ENCODE data around the gene QDPR. TPM values are rescaled to one million over a fixed set of nuclear protein-coding genes. Genes with fewer than 3 reads are reported as not detected.

The QDPR gene
- total RNA-seq, 1 experiment from 2014 or later = 15.2 TPM

GRCh38 chr4:17489721-17490120 is 22.2 kb downstream of the QDPR start:
- TF ChIP-seq, protein P1, sequence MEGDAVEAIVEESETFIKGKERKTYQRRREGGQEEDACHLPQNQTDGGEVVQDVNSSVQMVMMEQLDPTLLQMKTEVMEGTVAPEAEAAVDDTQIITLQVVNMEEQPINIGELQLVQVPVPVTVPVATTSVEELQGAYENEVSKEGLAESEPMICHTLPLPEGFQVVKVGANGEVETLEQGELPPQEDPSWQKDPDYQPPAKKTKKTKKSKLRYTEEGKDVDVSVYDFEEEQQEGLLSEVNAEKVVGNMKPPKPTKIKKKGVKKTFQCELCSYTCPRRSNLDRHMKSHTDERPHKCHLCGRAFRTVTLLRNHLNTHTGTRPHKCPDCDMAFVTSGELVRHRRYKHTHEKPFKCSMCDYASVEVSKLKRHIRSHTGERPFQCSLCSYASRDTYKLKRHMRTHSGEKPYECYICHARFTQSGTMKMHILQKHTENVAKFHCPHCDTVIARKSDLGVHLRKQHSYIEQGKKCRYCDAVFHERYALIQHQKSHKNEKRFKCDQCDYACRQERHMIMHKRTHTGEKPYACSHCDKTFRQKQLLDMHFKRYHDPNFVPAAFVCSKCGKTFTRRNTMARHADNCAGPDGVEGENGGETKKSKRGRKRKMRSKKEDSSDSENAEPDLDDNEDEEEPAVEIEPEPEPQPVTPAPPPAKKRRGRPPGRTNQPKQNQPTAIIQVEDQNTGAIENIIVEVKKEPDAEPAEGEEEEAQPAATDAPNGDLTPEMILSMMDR (IDR thresholded peaks at IDR 0.05) = no peak
- TF ChIP-seq TCF7L2 (IDR thresholded peaks at IDR 0.05; ENCODE audit: low read depth, low read length) (no peak), REST (IDR thresholded peaks at IDR 0.05; ENCODE audit: insufficient read depth in 1 of 2, low read depth in 2 of 2, low read length in 1 of 2) (no peak), POLR2AphosphoS5 (IDR thresholded peaks at IDR 0.05; ENCODE audit: low read depth, low read length) (no peak), SIN3A (IDR thresholded peaks at IDR 0.05; ENCODE audit: borderline replicate concordance, insufficient read depth, low read depth, low read length) (no peak)
- H3K4me3 ChIP-seq (ENCODE audit: low read depth in 2 of 2, low read length in 2 of 2) = no peak overlapping the region
- CTCF ChIA-PET = no interaction called here
- no peaks in the 10 kb centered on the region; the same call in 1 of the 2 replicates for H3K36me3 ChIP-seq (ENCODE audit: control insufficient read depth, insufficient read depth, low read length)
- DNase-seq (ENCODE audit: low read depth, low spot score) (no peak), ATAC-seq (no peak)
- no peaks in the 10 kb centered on the region for H3K4me1 ChIP-seq (ENCODE audit: control insufficient read depth, insufficient read depth, low read length)
- H3K27ac ChIP-seq (ENCODE audit: low read length) = no peak overlapping the region
- no TSS peak for BruUV-seq (replicated peaks)
- POLR2A ChIA-PET = no interaction called here
- in situ Hi-C loops (cut with HindIII; ENCODE audit: low pct_unique_long_range_greater_than_20kb, low sequenced_read_pairs) (no loop called here), intact Hi-C loops (cut with micrococcal nuclease; ENCODE audit: unreplicated experiment) (no loop called here)
- no peaks in the 10 kb centered on the region for H3K27me3 ChIP-seq (ENCODE audit: control insufficient read depth, insufficient read depth, low read length)
- no peaks in the 10 kb centered on the region for H3K9me3 ChIP-seq (ENCODE audit: control insufficient read depth, insufficient read depth, low read depth, low read length)

GRCh38 chr4:17489123-17489522 is 22.8 kb downstream of the QDPR start:
- no peaks in the 10 kb centered on the region for H3K9me3 ChIP-seq (ENCODE audit: control insufficient read depth, insufficient read depth, low read depth, low read length)
- ChIA-PET POLR2A (no interaction called here), CTCF (no interaction called here)
- DNase-seq (ENCODE audit: low read depth, low spot score) (no peak), ATAC-seq (no peak)
- no TSS peak for BruUV-seq (replicated peaks)
- in situ Hi-C loops (cut with HindIII; ENCODE audit: low pct_unique_long_range_greater_than_20kb, low sequenced_read_pairs) = no loop called here
- H3K4me3 ChIP-seq (ENCODE audit: low read depth in 2 of 2, low read length in 2 of 2) = no peak overlapping the region
- intact Hi-C loops (cut with micrococcal nuclease; ENCODE audit: unreplicated experiment) = no loop called here
- H3K27me3 ChIP-seq (ENCODE audit: control insufficient read depth, insufficient read depth, low read length) = no peaks in the 10 kb centered on the region
- no peaks in the 10 kb centered on the region; the same call in 1 of the 2 replicates for H3K36me3 ChIP-seq (ENCODE audit: control insufficient read depth, insufficient read depth, low read length)
- no peaks in the 10 kb centered on the region for H3K4me1 ChIP-seq (ENCODE audit: control insufficient read depth, insufficient read depth, low read length)
- H3K27ac ChIP-seq (ENCODE audit: low read length) = no peak overlapping the region
- no peak for TF ChIP-seq TCF7L2 (IDR thresholded peaks at IDR 0.05; ENCODE audit: low read depth, low read length)
- TF ChIP-seq POLR2AphosphoS5 (IDR thresholded peaks at IDR 0.05; ENCODE audit: low read depth, low read length) = no peak
- TF ChIP-seq REST (IDR thresholded peaks at IDR 0.05; ENCODE audit: insufficient read depth in 1 of 2, low read depth in 2 of 2, low read length in 1 of 2) = no peak
- no peak for TF ChIP-seq SIN3A (IDR thresholded peaks at IDR 0.05; ENCODE audit: borderline replicate concordance, insufficient read depth, low read depth, low read length)
- TF ChIP-seq, protein P1 (IDR thresholded peaks at IDR 0.05) = no peak

Measured in Panc1 (cell line).